D721Med (cell line): ENCODE data around the gene PLEKHB2.

Source experiments
- DNase-seq: peaks from one replicate; pipeline ENCODE4 v3.0.0; 2011; ENCODE audit warnings: low spot score; ENCODE audit not compliant: insufficient read length
- FAIRE-seq: peaks from 2 replicates; lab custom pipeline; 2011; peaks lifted over from hg19 to GRCh38; lab: Jason Lieb, UNC
- TF ChIP-seq, protein P1 (sequence below): IDR thresholded peaks from 2 replicates; pipeline ENCODE4 v1.5.1; 2012; ENCODE audit warnings: mild to moderate bottlenecking, control low read depth; ENCODE audit not compliant: insufficient read depth; ENCODE audit errors: missing control alignments

The PLEKHB2 gene

DNA sequence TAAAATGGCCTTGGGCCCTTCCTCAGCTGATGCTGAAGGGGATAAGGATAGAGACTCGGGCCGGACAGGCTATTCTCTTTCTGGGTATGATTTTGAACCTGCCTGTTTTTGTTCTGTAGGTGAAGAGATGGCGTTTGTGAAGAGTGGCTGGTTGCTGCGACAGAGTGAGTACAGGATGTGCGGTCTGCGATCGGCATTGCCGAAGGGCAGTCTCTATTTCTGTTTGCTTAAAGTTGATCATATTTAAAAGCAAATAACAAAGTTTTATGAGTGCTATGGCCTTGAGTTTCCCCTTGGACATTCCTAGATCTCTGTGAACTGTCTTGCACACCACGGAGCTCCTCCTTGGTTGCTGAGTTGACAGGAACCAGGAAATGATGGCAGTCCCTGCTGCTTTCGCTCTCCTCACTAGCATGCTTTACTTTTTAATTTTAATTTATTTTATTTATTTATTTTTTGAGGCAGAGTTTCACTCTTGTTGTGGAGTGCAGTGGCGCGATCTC is 15.7 kb downstream of the PLEKHB2 start:
- no peak for FAIRE-seq
- TF ChIP-seq, protein P1, sequence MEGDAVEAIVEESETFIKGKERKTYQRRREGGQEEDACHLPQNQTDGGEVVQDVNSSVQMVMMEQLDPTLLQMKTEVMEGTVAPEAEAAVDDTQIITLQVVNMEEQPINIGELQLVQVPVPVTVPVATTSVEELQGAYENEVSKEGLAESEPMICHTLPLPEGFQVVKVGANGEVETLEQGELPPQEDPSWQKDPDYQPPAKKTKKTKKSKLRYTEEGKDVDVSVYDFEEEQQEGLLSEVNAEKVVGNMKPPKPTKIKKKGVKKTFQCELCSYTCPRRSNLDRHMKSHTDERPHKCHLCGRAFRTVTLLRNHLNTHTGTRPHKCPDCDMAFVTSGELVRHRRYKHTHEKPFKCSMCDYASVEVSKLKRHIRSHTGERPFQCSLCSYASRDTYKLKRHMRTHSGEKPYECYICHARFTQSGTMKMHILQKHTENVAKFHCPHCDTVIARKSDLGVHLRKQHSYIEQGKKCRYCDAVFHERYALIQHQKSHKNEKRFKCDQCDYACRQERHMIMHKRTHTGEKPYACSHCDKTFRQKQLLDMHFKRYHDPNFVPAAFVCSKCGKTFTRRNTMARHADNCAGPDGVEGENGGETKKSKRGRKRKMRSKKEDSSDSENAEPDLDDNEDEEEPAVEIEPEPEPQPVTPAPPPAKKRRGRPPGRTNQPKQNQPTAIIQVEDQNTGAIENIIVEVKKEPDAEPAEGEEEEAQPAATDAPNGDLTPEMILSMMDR, result no peak
- DNase-seq, result no peak

DNA sequence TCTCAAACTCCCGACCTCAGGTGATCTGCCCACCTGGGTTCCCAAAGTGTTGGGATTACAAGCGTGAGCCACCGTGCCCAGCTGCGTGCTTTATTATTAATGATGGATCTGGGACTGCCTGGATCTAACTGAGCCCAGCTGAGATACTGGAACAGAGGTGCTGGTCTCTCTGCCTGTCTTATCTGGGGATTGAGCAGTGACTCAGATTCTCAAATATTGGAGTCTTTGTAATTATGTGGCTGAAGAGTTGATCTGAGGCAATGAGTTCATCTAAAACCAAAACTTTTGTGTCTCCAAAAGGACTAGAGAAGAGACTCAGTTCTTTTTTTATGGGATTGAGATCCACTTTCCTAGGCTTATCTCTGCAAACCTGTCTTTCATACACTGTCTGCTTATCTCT is 16.3 kb downstream of the PLEKHB2 start:
- FAIRE-seq (no peak), DNase-seq (no peak)
- TF ChIP-seq, protein P1, result no peak

DNA sequence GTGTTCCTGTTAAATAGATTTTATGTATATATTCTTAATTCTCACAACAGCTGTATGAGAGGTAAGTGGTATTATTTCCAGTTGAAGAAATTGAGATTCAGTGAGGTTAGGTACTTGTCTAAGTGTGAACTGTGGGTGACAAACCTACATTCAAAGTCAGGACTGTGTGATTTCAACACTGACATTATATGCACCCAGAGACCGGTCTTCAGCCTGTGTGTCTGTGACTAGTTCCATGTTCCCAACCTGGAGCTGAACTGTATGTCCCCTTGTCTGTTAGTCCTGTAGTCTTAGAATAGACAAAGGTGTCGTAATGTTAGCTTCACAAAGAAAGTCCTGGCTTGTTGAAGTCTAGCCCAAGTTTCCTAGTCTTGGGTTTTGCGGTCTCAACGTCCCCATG is 17.4 kb downstream of the PLEKHB2 start:
- TF ChIP-seq, protein P1, result no peak
- FAIRE-seq (no peak), DNase-seq (no peak)

DNA sequence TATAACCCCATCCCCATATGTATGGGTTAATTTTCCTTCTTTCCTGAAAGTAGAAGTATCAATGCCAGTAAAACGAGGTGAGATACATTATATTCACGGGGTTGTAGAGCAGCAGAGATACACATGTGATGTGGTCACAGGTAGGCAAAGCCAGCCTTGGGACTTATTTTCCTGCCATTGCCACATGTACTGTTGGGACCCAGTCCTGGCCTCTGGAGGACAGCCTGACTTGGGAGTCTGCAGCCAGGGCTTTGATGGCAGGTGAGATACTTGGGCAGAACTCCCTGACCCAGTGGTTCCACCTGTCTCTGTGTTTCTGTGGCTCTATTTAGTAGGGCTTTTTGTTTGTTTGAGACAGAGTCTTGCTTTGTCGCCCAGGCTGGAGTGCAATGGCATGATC is 18.1 kb downstream of the PLEKHB2 start:
- FAIRE-seq, result no peak
- TF ChIP-seq, protein P1, result no peak
- no peak for DNase-seq

DNA sequence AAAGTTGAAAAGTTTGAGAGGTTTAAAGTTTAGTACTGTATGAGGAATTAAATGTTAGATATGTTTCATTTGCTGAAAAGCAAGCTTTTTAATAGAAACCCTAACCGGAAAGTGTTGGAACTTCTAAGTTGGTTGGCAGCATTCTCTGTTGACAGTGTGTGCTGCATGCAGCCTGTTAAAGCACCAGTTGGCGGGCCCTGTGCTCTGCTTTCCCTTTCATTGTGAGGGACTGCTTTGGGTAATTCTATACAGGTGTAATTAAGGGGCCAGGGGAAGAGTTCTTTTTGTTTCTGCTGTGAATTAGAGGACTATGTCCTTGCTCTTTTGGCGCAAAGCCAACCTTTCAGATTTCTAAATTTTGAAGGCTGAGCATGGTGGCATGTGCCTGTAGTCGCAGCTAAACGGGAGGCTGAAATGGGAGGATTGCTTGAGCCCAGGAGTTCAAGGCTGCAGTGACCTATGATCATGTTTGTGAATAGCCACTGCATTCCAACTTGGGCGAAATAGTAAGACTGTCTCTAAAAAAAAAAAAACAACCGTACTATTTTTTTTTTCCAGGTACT is 20.1 kb downstream of the PLEKHB2 start:
- DNase-seq (no peak), FAIRE-seq (no peak)
- TF ChIP-seq, protein P1, result no peak

DNA sequence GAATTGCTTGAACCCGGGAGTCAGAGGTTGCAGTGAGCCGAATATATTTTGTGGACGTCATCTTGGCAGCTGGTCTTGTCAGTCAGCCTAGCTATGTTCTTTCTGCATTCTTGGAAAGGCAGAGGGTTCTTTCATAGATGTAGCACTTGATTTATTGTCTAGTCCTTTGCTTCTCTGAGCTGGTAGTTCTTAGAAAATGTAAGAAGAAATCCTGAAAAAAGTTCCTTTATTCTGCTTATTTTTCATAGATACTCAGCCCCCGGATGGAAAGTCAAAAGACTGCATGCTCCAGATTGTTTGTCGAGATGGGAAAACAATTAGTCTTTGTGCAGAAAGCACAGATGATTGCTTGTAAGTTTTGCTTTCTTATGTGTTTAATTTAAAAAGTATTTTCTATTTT is 21.3 kb downstream of the PLEKHB2 start:
- TF ChIP-seq, protein P1, result no peak
- no peak for FAIRE-seq

DNA sequence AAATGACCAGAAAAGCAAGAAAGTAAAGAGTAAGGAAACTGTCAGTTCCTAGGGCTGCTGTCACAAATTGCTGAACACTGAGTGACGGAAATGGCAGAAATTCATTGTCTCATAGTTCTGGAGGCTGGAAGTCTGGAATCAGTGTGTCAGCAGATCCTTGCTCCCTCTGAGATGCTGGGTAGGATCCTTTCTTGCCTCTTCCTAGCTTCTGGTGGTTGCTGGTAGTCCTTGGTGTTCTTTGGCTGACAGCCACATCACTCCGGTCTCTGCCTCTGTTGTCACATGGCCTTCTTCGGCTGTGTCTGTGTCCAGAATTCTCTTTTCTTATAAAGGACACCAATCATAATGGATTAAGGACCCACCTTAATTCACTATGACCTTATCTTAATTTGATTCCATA is 21.9 kb downstream of the PLEKHB2 start:
- TF ChIP-seq, protein P1, result no peak
- no peak for DNase-seq
- FAIRE-seq, result no peak

More for the DNA sequence above, 21.3 kb downstream of the PLEKHB2 start:
- no peak for DNase-seq
